NCI-H510A treated with DMSO at 0.1 percent for 48 hours (cell line): ENCODE data around the gene PTPRN2.
"Not testable (repeated sequence)": the region's sequence is repeated elsewhere in the genome, so short reads cannot be mapped to it uniquely, and the experiment has no call there.

Source experiments
- DNase-seq: peaks from one replicate; lab custom pipeline; 2025; lab: John Stamatoyannopoulos, UW

Gene PTPRN2

GRCh38 chr7:157849341-157849596, 738.4 kb downstream of the PTPRN2 start:
- no peak for DNase-seq

- no peak for DNase-seq
Observed at GRCh38 chr7:157848508-157849340, 738.9 kb downstream of the PTPRN2 start.

GRCh38 chr7:157847756-157848487, 739.7 kb downstream of the PTPRN2 start:
- not testable (repeated sequence) for DNase-seq

GRCh38 chr7:157846746-157847145, 740.9 kb downstream of the PTPRN2 start:
- not testable (repeated sequence) for DNase-seq

- no peak for DNase-seq
Observed at GRCh38 chr7:157846271-157846670, 741.4 kb downstream of the PTPRN2 start.

- no peak for DNase-seq
Observed at GRCh38 chr7:157845203-157845835, 742.3 kb downstream of the PTPRN2 start.

GRCh38 chr7:157844611-157845010, 743.0 kb downstream of the PTPRN2 start:
- DNase-seq: no peak

GRCh38 chr7:157844141-157844540, 743.5 kb downstream of the PTPRN2 start:
- no peak for DNase-seq

GRCh38 chr7:157843336-157844140, 744.1 kb downstream of the PTPRN2 start:
- DNase-seq: no peak

- DNase-seq: no peak
Observed at GRCh38 chr7:157841773-157842370, 745.8 kb downstream of the PTPRN2 start.

GRCh38 chr7:157840914-157841772, 746.5 kb downstream of the PTPRN2 start:
- no peak for DNase-seq

GRCh38 chr7:157840174-157840913, 747.3 kb downstream of the PTPRN2 start:
- DNase-seq: no peak

GRCh38 chr7:157839672-157840167, 747.9 kb downstream of the PTPRN2 start:
- DNase-seq: no peak

- DNase-seq: no peak
Observed at GRCh38 chr7:157839226-157839625, 748.4 kb downstream of the PTPRN2 start.

- DNase-seq: no peak
Observed at GRCh38 chr7:157837561-157837960, 750.1 kb downstream of the PTPRN2 start.

GRCh38 chr7:157837047-157837446, 750.6 kb downstream of the PTPRN2 start:
- DNase-seq: no peak

GRCh38 chr7:157834501-157835163, 753.0 kb downstream of the PTPRN2 start:
- DNase-seq: no peak

GRCh38 chr7:157832866-157833607, 754.6 kb downstream of the PTPRN2 start:
- DNase-seq: no peak

GRCh38 chr7:157832421-157832820, 755.2 kb downstream of the PTPRN2 start:
- no peak for DNase-seq
